Parathyroid adenoma (tissue), 2 donors: ENCODE results near the gene DYNLT1.
"Not testable (repeated sequence)": the region's sequence is repeated elsewhere in the genome, so short reads cannot be mapped to it uniquely, and the experiment has no call there.

ENCODE experiments used
- H2AFZ ChIP-seq: fragments of 300-600 bp; sonication (generic); one replicate; pipeline ENCODE4 v1.7.0; 2017; ENCODE audit warnings: antibody characterized with exemption, mild to moderate bottlenecking
- H3K27ac ChIP-seq: fragments of 300-600 bp; sonication (generic); one replicate; pipeline ENCODE4 v1.7.0; 2017
- H3K27me3 ChIP-seq: fragments of 300-600 bp; sonication (generic); one replicate; pipeline ENCODE4 v1.7.0; 2017; ENCODE audit warnings: low read length; ENCODE audit not compliant: control insufficient read depth, insufficient read depth
- H3K36me3 ChIP-seq: fragments of 300-600 bp; sonication (generic); one replicate; pipeline ENCODE4 v1.7.0; 2017; ENCODE audit warnings: low read length; ENCODE audit not compliant: control insufficient read depth, insufficient read depth
- H3K4me1 ChIP-seq: fragments of 300-600 bp; sonication (generic); one replicate; pipeline ENCODE4 v1.7.0; 2017; ENCODE audit warnings: control low read depth
- H3K4me2 ChIP-seq: fragments of 300-600 bp; sonication (generic); one replicate; pipeline ENCODE4 v1.7.0; 2017; ENCODE audit warnings: low read length
- H3K4me3 ChIP-seq: fragments of 300-600 bp; sonication (generic); one replicate; pipeline ENCODE4 v1.7.0; 2017; ENCODE audit warnings: low read depth, low read length
- H3K79me2 ChIP-seq: fragments of 300-600 bp; sonication (generic); one replicate; pipeline ENCODE4 v1.7.0; 2017; ENCODE audit warnings: control low read depth
- H3K9ac ChIP-seq: fragments of 300-600 bp; sonication (generic); one replicate; pipeline ENCODE4 v1.7.0; 2017; ENCODE audit warnings: mild to moderate bottlenecking
- H3K9me3 ChIP-seq: fragments of 300-600 bp; sonication (generic); one replicate; pipeline ENCODE4 v1.7.0; 2017; ENCODE audit warnings: low read length; ENCODE audit not compliant: control insufficient read depth
- TF ChIP-seq, protein P1 (sequence below): fragments of 300-600 bp; sonication (generic); IDR thresholded peaks from one replicate; pipeline ENCODE4 v1.7.0; 2017; ENCODE audit warnings: antibody characterized with exemption, mild to moderate bottlenecking
- donor health status: primary hyperparathyroidism.

The DYNLT1 gene

DNA sequence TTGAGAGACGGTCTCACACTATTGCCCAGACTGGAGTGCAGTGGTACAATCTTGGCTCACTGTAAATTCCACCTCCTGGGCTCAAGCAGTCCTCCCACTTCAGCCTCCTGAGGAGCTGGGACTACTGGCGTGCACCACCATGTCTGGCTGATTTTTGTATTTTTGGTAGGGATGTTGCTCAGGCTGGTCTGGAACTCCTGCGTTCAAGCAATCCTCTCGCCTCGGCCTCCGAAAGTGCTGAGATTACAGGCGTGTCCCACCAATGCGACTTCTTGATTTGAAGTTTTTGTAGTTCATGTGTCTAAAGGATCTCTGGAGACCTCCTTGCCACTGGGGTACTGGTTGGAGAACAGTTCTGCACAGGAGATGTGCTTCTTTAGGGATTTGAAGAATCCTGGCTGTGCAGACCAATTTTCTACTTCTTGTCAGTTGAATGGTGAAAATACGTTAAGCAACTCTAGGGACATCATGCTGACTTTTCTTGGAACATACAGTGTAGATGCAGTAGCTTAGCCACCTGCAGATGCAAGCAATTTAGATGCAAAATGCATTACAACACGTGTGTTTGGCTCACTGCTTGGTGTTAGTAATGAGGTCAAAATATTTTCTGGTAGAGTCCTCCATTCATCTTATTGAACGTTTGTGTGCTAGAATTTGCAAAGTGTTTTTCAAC lies 33.5 kb upstream of the DYNLT1 start:
- peaks cover 2% of the 10 kb centered on the region for H3K4me1 ChIP-seq
- H2AFZ ChIP-seq: no peak overlapping the region
- no peaks in the 10 kb centered on the region for H3K36me3 ChIP-seq
- H3K9me3 ChIP-seq: no peaks in the 10 kb centered on the region
- H3K27ac ChIP-seq: no peak overlapping the region
- no peak overlapping the region for H3K4me3 ChIP-seq
- H3K9ac ChIP-seq: no peak overlapping the region
- H3K27me3 ChIP-seq: no peaks in the 10 kb centered on the region
- peaks cover 2% of the 10 kb centered on the region for H3K79me2 ChIP-seq
- H3K4me2 ChIP-seq: no peak overlapping the region
- TF ChIP-seq, protein P1, sequence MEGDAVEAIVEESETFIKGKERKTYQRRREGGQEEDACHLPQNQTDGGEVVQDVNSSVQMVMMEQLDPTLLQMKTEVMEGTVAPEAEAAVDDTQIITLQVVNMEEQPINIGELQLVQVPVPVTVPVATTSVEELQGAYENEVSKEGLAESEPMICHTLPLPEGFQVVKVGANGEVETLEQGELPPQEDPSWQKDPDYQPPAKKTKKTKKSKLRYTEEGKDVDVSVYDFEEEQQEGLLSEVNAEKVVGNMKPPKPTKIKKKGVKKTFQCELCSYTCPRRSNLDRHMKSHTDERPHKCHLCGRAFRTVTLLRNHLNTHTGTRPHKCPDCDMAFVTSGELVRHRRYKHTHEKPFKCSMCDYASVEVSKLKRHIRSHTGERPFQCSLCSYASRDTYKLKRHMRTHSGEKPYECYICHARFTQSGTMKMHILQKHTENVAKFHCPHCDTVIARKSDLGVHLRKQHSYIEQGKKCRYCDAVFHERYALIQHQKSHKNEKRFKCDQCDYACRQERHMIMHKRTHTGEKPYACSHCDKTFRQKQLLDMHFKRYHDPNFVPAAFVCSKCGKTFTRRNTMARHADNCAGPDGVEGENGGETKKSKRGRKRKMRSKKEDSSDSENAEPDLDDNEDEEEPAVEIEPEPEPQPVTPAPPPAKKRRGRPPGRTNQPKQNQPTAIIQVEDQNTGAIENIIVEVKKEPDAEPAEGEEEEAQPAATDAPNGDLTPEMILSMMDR: no peak

DNA sequence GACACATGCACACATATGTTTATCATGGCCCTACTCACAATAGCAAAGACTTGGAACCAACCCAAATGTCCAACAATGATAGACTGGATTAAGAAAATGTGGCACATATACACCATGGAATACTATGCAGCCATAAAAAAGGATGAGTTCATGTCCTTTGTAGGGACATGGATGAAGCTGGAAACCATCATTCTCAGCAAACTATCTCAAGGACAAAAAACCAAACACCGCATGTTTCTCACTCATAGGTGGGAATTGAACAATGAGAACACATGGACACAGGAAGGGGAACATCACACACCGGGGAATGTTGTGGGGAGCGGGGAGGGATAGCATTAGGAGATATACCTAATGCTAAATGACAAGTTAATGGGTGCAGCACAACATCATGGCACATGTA lies 32.6 kb upstream of the DYNLT1 start:
- H3K4me2 ChIP-seq, H3K9me3 ChIP-seq, H3K9ac ChIP-seq, H3K4me3 ChIP-seq, H2AFZ ChIP-seq, H3K36me3 ChIP-seq, H3K4me1 ChIP-seq, H3K27me3 ChIP-seq, H3K79me2 ChIP-seq, H3K27ac ChIP-seq: not testable (repeated sequence)

DNA sequence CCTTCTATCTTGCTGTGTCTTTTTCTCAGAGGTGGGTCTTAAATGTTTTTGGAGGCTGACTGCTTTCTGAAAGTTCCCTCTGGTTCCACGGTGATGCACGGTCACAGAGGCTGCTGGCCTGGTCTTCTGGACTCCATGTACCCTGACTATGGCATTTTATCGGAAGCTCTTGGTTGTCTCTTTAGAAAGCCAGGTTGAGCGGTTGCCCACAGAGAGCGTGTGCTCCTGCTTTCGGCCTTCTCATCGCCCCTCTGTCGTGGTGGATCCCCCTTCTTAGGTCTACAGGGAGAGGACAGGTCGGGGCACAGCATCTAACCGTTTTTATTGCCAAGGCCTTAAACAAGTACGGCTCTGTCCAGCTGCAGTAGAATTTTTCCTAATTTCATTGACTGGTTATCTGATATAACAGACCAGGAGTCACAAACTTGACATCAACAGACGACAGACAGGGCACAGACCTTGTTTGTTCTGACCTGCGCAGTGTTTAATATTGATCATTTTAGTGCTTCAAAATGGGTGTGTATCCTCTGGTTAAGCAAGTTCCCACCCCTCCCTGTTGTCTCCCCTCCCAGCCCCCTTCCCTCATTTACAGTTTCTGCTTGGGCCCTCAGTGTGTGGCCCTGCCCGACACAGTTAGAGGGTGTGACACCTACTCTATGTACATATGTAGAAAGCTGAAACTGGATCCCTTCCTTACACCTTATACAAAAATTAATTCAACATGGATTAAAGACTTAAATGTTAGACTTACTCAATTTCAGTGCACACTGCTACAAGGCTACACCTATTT lies 30.0 kb upstream of the DYNLT1 start:
- no peaks in the 10 kb centered on the region for H3K36me3 ChIP-seq
- H3K9ac ChIP-seq: no peak overlapping the region
- H3K9me3 ChIP-seq: no peaks in the 10 kb centered on the region
- peaks cover 11% of the 10 kb centered on the region for H3K4me1 ChIP-seq
- H3K4me2 ChIP-seq: no peak overlapping the region
- H2AFZ ChIP-seq: no peak overlapping the region
- no peaks in the 10 kb centered on the region for H3K27me3 ChIP-seq
- H3K4me3 ChIP-seq: no peak overlapping the region
- H3K27ac ChIP-seq: no peak overlapping the region
- peaks cover 2% of the 10 kb centered on the region for H3K79me2 ChIP-seq
- TF ChIP-seq, protein P1: no peak

DNA sequence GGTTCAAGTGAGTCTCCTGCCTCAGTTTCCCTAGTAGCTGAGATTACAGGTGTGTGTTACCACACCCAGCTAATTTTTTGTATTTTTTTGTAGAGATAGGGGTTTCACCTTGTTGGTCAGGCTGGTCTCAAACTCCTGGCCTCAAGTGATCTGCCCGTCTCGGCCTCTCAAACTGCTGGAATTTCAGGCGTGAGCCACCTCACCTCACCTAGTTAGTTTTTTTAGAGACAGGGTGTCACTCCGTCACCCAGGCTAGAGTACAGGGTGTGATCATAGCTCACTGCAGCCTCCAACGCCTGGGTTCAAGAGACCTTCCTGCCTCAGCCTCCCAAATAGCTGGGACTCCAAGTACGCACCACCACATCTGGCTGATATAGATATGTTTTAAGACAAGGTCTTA lies 28.2 kb upstream of the DYNLT1 start:
- no peak overlapping the region for H3K27ac ChIP-seq
- no peaks in the 10 kb centered on the region for H3K9me3 ChIP-seq
- TF ChIP-seq, protein P1: no peak
- no peak overlapping the region for H3K4me2 ChIP-seq
- H3K27me3 ChIP-seq: no peaks in the 10 kb centered on the region
- peaks cover 25% of the 10 kb centered on the region for H3K4me1 ChIP-seq
- no peak overlapping the region for H3K9ac ChIP-seq
- H3K79me2 ChIP-seq: peaks cover 2% of the 10 kb centered on the region
- no peak overlapping the region for H3K4me3 ChIP-seq
- H2AFZ ChIP-seq: no peak overlapping the region
- no peaks in the 10 kb centered on the region for H3K36me3 ChIP-seq

DNA sequence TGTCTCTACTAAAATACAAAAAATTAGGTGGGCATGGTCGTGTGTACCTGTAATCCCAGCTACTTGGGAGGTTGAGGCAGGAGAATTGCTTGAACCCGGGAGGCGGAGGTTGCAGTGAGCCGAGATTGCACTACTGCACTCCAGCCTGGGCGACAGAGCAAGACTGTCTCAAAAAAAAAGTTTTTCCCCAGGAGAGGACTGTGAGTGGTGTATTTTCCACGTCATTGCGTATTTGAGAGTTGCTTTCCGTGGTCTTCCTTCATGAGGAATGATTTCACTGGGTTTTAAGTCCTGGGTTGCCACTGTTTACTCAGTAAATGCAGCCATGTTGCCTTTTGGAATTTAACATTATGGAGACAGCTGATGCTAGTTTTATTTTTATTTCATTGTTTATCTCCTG lies 27.6 kb upstream of the DYNLT1 start:
- not testable (repeated sequence) for H3K27me3 ChIP-seq, H3K9ac ChIP-seq, H3K4me2 ChIP-seq, H2AFZ ChIP-seq, H3K36me3 ChIP-seq, H3K27ac ChIP-seq, H3K79me2 ChIP-seq, H3K9me3 ChIP-seq, H3K4me3 ChIP-seq
- H3K4me1 ChIP-seq: peaks cover 31% of the 10 kb centered on the region
